WERI-Rb-1 (cell line): ENCODE measurements around the gene CBFB.
A peak's percentile ranks its signal among the peaks of the same experiment; 100 is the strongest.

Source experiments
- DNase-seq: peaks from one replicate; pipeline ENCODE4 v3.0.0-alpha.2; 2020
- H3K27ac ChIP-seq: fragments of 250-450 bp; sonication (Bioruptor Pico); 2 replicates; pipeline ENCODE4 v1.5.1; 2020; ENCODE audit warnings: mild to moderate bottlenecking, moderate library complexity
- H3K27me3 ChIP-seq: fragments of 250-450 bp; sonication (Bioruptor Pico); 2 replicates; pipeline ENCODE4 v1.5.1; 2021; ENCODE audit warnings: mild to moderate bottlenecking, low read depth, moderate library complexity; ENCODE audit not compliant: insufficient read depth, severe bottlenecking
- H3K36me3 ChIP-seq: fragments of 250-450 bp; sonication (Bioruptor Pico); 2 replicates; pipeline ENCODE4 v1.5.1; 2020; ENCODE audit warnings: mild to moderate bottlenecking, moderate library complexity
- H3K4me3 ChIP-seq: 2 replicates; pipeline ENCODE4 v1.5.1; 2011; ENCODE audit warnings: low read depth, mild to moderate bottlenecking, control low read depth, low read length
- H3K9me3 ChIP-seq: fragments of 250-450 bp; sonication (Bioruptor Pico); 2 replicates; pipeline ENCODE4 v1.5.1; 2021; ENCODE audit warnings: mild to moderate bottlenecking, moderate library complexity; ENCODE audit not compliant: severe bottlenecking
- CTCF ChIP-seq: IDR thresholded peaks from 2 replicates; pipeline ENCODE4 v1.5.1; 2011; ENCODE audit warnings: low read depth, mild to moderate bottlenecking, control low read depth, inconsistent platforms, low read length

The CBFB gene

GRCh38 chr16:67017810-67018488 lies 11.0 kb upstream of the CBFB start:
- TF ChIP-seq CTCF: peak; percentile 91

GRCh38 chr16:67019171-67019570 lies 9.8 kb upstream of the CBFB start:
- H3K27me3 ChIP-seq: no peaks in the 10 kb centered on the region
- H3K36me3 ChIP-seq: no peaks in the 10 kb centered on the region
- H3K27ac ChIP-seq: no peak overlapping the region
- TF ChIP-seq CTCF: no peak
- no peak overlapping the region for H3K4me3 ChIP-seq
- H3K9me3 ChIP-seq: no peaks in the 10 kb centered on the region
- no peak for DNase-seq

More at GRCh38 chr16:67017810-67018488, 11.0 kb upstream of the CBFB start:
- Histone ChIP-seq H3K9me3 (no peaks in the 10 kb centered on the region), H3K27ac (no peak overlapping the region), H3K4me3 (no peak overlapping the region), H3K27me3 (no peaks in the 10 kb centered on the region), H3K36me3 (no peaks in the 10 kb centered on the region)
- DNase-seq: peak; percentile 93

GRCh38 chr16:67021321-67021720 lies 7.6 kb upstream of the CBFB start:
- Histone ChIP-seq H3K27me3 (no peaks in the 10 kb centered on the region), H3K9me3 (no peaks in the 10 kb centered on the region), H3K36me3 (no peaks in the 10 kb centered on the region), H3K27ac (no peak overlapping the region), H3K4me3 (no peak overlapping the region)
- no peak for TF ChIP-seq CTCF
- DNase-seq: peak; percentile 5

- Histone ChIP-seq H3K9me3 (no peaks in the 10 kb centered on the region), H3K27ac (no peak overlapping the region), H3K4me3 (no peak overlapping the region), H3K27me3 (no peaks in the 10 kb centered on the region), H3K36me3 (no peaks in the 10 kb centered on the region)
- TF ChIP-seq CTCF: no peak
- DNase-seq: peak; percentile 0
Measured at GRCh38 chr16:67022531-67023214, 6.3 kb upstream of the CBFB start.

GRCh38 chr16:67023689-67024088 lies 5.3 kb upstream of the CBFB start:
- H3K9me3 ChIP-seq: no peaks in the 10 kb centered on the region
- H3K27ac ChIP-seq: no peak overlapping the region
- no peak for DNase-seq

More at GRCh38 chr16:67023689-67024088, 5.3 kb upstream of the CBFB start:
- Histone ChIP-seq H3K27me3 (no peaks in the 10 kb centered on the region), H3K4me3 (no peak overlapping the region), H3K36me3 (no peaks in the 10 kb centered on the region)
- no peak for TF ChIP-seq CTCF
